GM21528 (cell line): Measurements from ENCODE around the gene TNFRSF14.

ENCODE experiments used
- ATAC-seq: cut with Tn5 transposase; IDR thresholded peaks from one replicate; pipeline ENCODE4 v1.9.1; 2021; ENCODE audit warnings: mild to moderate bottlenecking, moderate library complexity; ENCODE audit not compliant: unreplicated experiment, low FRiP score

The TNFRSF14 gene

DNA sequence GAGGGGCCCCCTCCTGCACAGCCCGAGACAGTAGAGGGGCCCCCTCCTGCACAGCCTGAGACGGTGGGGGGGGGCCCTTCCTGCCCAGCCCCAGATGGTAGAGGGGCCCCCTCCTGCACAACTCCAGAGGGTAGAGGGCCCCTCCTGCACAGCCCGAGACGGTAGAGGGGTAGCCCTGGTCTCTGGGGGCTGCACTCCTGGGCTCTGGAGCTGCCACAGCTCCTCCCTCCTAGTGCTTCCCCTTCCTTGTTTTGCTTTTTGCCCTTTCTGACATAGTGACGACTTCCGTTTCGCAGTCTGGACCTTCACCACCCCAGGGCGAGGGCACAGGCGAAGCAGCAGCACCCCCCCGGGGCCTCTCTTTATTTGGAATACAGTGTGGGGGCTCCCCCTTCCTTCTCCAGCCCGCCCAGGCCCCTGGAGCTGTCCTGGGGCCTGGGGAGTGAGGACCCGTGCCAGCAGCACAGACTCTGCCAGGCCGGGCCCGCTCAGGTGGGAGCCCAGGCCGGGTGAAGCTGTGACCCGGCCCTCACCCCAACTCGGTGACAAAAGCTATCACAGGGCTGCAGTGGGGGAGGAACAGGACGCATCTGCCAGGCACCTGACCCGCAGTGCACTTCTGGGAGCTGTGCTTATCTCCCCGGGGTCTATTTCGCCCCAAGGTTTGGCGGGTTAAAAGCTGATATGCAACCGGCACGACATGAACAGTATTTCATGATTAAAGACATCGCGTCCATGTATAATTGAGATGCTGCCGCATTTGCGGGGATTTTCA, 29.3 kb downstream of the TNFRSF14 start:
- peak; percentile 46 for ATAC-seq

DNA sequence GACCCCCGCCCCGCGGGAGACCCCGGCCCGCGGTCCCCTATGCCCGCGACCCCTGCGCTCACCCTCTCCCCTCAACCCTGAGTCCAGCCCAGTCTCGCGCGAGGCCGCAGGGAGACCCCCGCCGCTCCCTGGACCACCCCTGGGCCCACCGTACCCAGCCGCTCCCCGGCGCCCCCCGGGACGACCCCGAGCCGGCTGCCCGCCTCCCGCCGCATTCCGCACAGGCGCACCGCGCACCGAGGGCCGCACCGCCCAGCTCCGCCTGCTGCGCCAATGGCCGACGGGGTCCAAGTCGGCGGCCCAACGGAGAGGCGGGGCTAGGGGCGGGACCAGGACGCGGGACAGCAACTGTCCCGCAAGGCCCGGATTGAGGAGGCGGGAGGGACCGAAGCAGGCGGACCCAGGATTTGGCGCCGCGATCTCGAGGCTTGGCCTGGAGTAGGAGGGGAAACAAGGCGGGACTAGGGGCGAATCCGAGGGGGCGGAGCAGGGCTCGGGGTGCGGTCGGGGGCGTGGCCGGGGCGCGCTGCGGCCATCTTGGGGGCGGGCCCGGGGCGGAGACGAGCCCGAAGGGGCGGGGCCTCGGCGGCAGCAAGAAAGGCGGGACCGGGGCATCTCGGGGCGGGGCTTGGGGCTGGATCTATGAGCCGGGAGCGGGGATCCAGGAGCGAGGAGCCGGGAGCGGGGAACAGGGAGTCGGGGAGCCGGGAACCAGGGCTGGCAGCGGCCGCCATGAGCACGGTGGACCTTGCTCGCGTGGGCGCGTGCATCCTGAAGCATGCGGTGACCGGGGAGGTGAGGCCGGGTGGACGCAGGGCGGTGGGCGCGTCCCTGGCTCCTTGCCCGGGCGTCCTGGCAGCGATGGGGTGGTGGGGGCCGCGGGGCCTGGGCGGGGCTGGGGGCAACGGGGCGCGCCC, 30.2 kb downstream of the TNFRSF14 start, which contains the start of gene PRXL2B:
Gene PRXL2B (plus strand): TSS at position 624 of the 917 bp plus-strand sequence. CDS start 109 bp downstream, at position 733.
- ATAC-seq = peak; percentile 65

- ATAC-seq = no peak
These were observed 31.1 kb downstream of the TNFRSF14 start for GRCh38 chr1:2587071-2587859.

GRCh38 chr1:2587860-2588571, 31.8 kb downstream of the TNFRSF14 start:
- ATAC-seq = no peak

DNA sequence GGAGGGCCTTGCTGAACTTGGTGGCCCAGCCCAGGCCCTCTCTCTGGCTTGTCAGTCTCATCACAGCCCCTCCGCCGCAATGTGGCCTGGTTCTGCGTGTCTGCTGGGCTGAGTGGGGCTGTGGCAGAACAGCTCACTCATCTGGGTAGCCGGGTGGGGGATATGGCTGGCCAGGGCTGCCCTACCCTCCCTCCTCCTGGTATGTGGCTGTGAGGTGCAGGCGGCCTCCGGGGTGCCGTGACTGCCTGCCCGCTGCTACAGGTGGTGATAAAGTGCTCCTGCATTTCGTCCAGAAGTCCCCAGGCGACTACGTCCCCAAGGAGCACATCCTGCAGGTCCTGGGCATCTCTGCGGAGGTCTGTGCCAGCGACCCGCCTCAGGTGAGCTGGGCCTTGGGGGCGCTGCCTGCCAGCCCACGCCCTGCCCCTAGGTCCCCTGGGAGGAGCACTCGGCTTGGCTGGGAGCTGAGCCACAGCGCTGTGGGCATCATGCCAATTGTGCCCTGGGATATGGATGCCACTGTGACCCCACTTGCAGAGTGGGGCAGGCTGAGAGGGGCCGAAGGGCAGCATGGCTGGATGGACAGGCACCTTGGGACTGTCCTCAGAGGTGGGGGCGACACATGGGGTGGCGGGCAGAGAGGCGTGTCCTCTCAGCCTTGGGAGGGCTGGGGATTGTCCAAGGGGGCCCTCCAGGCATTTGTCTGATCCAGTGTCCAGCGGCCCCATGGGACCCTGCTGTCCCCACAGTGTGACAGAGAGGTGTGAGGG, 32.7 kb downstream of the TNFRSF14 start:
- no peak for ATAC-seq

DNA sequence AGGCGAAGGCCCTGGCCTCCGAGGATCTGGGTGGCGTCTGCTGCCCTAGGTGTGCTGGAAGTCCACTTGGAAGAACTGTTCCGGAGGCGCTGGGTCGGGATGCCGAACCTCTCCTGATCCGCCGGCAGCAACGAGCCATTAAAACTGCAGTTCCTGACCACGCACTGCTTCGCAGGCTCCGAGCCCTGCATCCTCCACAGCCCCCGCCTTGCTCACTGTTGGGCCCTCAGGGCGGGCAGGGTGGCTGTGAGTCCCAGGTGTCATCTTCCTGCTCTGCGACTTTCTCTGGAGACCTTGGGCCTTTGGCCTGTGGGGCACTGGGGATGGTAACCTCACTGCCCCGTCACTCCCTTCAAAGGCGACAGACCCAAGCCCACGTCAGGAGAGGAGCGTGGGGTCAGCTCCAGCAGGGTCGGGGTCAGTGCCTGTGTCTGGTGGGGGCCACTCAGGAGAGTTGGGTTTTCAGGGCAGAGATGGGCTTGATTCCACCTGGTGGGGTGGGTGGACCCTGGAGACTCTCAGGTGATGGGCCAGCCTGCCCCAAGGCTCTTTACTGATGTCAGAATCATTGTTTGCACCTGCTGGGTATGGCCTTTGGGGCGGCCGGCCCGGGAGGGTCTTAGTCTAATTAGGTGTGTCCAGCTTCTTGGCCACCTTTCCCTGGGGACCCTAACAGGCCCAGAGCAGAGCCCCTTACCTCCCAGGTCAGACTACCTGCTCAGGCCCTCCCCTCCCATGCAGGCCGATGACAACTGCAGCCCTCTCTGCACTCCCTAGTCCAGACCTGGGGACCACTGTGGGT, 33.5 kb downstream of the TNFRSF14 start:
- no peak for ATAC-seq

GRCh38 chr1:2590233-2591141, 34.3 kb downstream of the TNFRSF14 start:
- no peak for ATAC-seq

DNA sequence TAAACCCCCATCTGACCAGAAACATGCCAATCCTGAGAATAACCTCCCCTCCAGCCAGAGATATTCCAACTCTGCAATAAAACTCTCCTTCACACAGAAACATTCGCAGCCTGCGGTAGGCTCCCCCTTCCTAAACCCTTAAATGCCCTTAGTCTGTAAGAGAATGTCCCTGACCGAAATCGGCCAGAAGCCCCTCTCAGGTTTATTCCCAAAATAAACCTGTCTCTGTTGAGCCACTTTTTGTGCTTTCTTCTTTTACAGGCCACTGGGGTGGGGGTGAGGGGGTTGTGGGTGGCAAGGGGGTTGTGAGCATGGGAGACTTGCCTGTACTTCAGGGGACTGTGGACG, 35.0 kb downstream of the TNFRSF14 start:
- ATAC-seq = no peak

DNA sequence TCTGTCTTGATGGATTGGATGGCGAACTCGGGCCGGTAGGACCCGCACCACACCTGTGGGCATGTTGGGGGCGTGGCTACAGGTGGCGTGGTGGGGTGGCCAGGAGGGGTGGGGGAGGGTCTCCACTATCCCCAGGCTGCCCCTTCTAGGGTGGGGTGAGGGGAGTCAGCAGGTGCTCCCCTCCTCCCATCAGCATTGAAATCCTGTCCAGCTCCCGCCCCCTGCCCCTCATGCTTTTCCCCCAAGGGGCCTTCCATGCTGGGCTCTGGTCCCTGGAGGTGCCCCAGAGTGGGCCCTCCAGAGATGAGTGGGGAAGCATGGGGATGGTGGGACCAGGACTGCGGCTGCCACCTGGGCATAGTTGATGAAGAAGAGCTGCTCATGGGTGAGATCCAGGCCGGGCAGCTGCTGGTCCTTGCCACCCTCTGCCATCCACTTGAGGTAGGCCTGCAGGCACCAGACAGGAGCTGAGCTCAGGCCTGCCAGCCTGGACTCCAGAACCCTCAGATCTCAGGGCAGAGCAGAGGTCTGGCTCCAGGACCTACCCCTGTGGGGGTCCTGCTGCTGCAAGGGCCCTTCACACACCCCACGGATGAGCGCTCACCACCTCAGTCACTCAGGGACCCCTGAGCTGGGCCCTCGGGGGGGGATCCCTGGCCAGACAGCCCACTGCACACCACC, 35.5 kb downstream of the TNFRSF14 start:
- no peak for ATAC-seq

DNA sequence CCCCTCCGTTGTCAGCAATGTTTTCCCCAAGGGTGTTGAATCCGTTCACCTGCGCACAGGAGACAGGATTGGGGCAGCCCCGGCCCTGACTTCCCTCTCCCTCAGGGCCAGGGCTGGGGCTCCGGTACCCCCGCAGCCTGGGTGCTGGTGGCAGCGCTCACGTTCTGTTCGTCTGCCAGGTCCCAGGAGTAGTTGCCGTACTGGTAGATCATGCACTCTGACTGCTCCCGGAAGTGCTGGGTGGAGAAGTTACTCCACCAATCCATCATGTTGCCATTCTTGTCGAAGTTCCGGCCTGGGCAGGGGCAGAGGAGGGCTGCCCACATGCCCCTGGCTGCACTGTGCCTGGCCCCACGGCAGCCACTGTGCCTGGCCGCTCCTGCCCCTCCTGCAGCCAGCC, 36.5 kb downstream of the TNFRSF14 start:
- no peak for ATAC-seq

DNA sequence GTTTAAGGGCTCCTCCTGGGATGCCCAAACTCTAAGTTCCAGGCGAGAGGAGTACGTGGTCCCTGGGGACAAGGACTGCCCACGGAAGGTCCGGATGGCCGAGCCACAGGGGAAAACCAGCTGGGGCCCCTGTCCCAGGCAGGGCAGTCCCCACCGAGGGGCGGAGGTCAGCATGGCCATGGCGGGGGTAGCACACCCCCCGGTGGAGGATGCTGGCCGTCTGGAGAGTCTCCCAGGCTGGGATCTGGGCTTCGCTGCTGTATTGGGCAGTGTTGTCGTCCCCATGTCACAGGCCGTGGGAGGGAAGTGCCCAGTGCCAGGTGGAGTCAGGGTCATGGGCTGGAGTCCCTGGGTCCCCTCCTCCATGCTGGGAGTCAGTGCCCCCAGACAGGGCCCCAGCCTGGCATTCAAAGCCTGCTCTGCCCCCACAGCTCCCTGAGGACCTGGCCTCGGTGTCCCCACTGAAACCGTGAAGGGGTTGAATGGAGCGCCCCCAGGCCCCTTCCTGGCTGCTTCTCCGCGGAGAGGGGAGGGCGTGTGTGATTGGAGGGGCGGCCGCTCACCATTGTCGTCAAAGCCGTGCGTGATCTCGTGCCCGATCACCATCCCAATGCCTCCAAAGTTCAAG, 37.2 kb downstream of the TNFRSF14 start:
- ATAC-seq = no peak

DNA sequence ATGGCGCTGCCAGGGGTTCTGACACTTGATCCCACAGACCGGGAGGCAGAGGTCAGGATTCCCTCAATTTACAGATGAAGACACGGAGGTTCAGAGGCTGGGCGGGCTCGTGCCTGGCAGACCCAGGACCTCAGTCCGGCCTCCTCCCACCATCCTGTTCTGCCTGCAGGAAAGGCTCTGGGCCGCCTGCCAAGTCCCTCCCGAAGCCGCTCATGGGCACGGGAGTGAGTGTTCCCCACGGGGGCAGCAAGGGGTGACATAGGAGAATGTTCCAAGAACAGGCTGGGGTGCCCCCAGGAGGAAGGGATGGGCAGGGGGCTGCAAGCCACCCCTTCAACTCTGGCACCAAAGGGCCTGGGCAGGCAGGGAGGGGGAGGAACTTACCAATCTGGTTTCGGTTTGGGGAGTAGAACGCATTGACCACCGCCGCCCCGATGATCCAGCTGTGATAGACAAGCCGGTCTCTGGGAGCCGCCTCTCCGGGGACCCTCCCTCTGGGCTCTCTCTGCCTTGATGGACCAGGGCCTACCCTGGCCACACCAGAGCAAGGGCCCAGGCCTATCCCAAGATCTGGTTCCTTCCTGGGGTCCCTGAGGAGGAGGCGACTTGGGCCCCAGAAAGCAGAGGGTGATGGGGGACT, 38.0 kb downstream of the TNFRSF14 start:
- no peak for ATAC-seq

- no peak for ATAC-seq
These were observed 38.5 kb downstream of the TNFRSF14 start for GRCh38 chr1:2594641-2595131.

DNA sequence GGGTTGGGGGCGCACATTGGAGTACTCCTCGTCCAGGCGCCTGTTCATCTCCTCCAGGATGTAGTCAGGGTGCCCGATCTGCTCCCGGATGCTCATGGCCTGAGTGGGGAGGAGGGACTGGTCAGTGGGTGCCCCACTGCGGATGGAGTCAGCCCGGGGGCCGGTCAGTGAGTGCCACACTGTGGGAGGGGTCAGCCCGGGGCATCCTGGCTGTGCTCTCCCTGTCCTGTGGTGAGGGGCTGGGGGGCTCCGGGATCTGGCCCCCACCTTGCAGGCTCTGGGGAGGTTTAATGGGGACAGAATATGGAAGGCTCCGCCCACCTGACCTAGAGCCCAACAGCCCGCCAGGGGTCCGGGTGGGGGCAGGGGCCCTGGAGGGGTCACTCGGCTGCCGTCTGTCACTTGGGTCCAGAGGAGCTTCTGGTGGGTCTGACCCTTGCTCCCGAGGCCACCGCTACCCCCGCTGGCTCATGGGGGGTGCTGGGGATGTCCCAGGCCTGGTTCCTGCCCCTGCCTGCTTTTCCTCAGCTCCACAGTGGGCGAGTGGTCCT, 39.2 kb downstream of the TNFRSF14 start:
- ATAC-seq = no peak

DNA sequence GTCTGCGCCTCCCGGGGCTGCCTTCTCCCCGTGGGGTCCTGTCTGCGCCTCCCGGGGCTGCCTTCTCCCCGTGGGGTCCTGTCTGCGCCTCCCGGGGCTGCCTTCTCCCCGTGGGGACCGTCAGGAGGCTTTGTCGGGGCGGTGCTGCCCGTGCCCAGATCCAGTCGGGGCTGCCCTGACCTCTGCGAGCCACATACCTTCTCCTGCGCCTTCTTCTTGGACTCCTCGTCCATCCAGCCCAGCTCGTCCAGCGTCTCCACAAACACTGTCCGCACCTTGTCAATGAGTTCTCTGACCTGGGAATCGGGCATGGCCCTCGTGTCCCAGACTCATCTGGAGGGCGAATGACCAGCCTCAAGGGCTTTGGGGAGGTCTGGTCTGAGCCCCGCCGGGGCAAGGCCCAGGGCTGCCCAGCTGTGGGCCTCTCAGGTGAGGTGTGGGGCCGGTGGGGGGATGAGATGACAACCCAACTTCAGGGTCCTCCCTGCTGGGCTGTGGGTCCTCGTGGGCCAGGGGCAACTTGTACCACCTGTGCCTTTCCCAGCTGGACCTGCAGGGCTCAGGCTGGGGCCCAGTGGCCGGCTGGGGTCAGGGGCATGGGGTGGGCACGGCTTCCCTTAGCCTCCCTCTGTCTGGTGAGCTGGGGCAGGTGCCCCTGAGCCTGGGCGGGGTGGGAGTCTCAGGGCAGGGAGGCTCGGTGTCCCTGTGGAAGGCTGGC, 39.8 kb downstream of the TNFRSF14 start:
- ATAC-seq = no peak
